ENCODE results near the gene VWA1. TPM values are rescaled to one million over a fixed set of nuclear protein-coding genes. Genes with fewer than 3 reads are reported as not detected.
A peak's percentile ranks its signal among the peaks of the same experiment; 100 is the strongest.
"Not testable (repeated sequence)": the region's sequence is repeated elsewhere in the genome, so short reads cannot be mapped to it uniquely, and the experiment has no call there.

Gene VWA1
- total RNA-seq, 4 donors from 2014 or later: 142 to 261 (median 161) TPM

DNA sequence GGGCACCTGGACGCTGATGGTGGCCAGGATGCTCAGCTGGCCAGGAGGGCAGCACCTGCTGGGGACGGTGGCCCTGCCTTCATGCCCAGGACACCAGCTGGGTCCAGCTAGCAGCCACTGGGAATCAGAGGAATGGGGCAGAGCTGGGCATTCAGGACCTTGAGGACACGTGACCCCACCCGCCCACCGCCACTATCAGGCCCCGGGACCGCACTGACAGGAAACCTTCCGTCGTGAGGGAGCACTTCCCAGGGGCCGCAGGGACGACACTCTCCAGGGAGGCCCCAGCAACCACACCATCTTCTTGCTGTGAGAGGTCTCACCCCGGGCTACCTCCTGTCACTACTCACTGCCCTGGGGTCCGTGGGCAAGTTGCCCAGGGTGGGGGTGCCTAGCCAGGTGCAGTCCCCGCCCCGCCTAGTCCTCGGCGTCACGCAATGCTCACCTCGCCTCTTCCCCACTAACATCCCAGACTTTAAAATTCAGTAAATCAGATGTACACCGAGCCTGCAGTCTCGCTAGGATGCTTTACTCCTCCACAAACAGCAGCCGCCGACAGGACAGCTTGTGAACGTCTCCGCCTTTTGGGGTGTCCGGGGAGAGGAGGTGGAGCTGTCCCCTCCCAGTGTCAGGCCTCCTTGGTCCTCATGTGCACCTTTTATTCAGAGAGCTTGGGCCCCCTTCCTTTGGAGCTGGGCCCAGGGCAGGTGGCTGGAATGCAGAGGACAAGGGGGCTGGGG is 4.9 kb downstream of the VWA1 start:
- no peak for DNase-seq (ENCODE audit: low spot score in 2 of 2)
- peak overlapping the region in 3 of 4 donors; percentile 30 to 75 (median 54) for H3K27ac ChIP-seq
- TF ChIP-seq EP300 (IDR thresholded peaks at IDR 0.05) (no peak), POLR2A (IDR thresholded peaks at IDR 0.05) (no peak)
- TF ChIP-seq, protein P1, sequence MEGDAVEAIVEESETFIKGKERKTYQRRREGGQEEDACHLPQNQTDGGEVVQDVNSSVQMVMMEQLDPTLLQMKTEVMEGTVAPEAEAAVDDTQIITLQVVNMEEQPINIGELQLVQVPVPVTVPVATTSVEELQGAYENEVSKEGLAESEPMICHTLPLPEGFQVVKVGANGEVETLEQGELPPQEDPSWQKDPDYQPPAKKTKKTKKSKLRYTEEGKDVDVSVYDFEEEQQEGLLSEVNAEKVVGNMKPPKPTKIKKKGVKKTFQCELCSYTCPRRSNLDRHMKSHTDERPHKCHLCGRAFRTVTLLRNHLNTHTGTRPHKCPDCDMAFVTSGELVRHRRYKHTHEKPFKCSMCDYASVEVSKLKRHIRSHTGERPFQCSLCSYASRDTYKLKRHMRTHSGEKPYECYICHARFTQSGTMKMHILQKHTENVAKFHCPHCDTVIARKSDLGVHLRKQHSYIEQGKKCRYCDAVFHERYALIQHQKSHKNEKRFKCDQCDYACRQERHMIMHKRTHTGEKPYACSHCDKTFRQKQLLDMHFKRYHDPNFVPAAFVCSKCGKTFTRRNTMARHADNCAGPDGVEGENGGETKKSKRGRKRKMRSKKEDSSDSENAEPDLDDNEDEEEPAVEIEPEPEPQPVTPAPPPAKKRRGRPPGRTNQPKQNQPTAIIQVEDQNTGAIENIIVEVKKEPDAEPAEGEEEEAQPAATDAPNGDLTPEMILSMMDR (IDR thresholded peaks at IDR 0.05): no peak

DNA sequence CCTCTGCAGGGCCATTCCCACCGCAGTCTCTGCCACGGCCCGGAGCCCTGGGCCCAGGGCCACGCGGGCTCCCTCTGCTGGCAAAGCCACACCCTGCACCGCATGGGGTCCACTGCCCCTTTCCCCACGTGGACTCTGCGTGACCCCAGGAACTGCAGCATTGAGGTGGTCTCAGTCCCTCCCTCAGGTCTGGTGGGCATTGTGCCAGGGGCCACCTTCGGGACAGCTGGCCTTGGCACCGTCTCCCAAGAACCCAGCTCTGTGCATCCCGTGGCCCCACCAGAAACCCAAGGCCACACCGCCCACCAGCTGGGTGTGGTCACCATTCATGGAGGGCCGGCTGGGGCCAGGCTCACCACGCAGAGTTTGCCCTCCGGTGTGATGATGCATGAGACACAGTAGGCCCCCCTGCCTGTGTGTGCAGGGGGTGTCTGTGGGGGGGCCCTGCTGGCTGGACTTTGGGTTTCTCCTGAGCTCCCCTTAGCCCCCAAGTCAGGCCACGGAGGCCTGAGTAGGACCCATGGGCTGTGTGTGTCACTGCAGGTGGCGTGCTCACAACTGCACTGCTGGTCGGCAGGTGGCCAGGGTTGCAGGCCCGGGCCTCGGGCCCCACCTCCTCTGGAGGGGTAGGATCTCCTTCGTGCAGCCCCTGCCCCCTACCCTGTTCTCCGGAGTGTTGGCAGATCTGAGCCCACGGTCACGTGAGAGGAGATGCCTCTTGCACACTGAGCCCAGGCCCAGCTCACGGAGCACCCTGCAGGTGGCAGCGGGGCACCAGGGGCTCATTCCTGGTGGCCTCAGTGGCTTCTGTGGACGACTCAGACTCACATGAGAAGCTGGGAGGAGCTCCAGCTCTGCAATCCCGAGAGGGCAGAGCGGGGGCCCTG is 5.8 kb downstream of the VWA1 start:
- peaks cover 0 to 2% of the 10 kb centered on the region in 2 donors for H3K27me3 ChIP-seq
- H3K9me3 ChIP-seq: no peaks in the 10 kb centered on the region
- H3K4me3 ChIP-seq: no peak overlapping the region
- TF ChIP-seq, protein P1 (IDR thresholded peaks at IDR 0.05): peak; percentile 92 to 95 (median 94)
- TF ChIP-seq EP300 (IDR thresholded peaks at IDR 0.05) (peak in 1 of 2 donors; percentile 51), POLR2A (IDR thresholded peaks at IDR 0.05) (no peak)
- H3K36me3 ChIP-seq: peaks cover 0 to 18% (median 0%) of the 10 kb centered on the region in 3 donors
- H3K4me1 ChIP-seq: peaks cover 0 to 57% (median 37%) of the 10 kb centered on the region in 4 donors
- 20 to 39% methylated on average over 2 to 29 of the region's 29 CpGs for WGBS, 2 donors
- peak overlapping the region in 2 of 4 donors; percentile 54 to 75 for H3K27ac ChIP-seq
- DNase-seq (ENCODE audit: low spot score in 2 of 2): no peak

More for the DNA sequence above, 4.9 kb downstream of the VWA1 start:
- Histone ChIP-seq H3K4me3 (no peak overlapping the region), H3K36me3 (peaks cover 0 to 18% (median 0%) of the 10 kb centered on the region in 3 donors), H3K9me3 (no peaks in the 10 kb centered on the region), H3K4me1 (peaks cover 0 to 62% (median 39%) of the 10 kb centered on the region in 4 donors), H3K27me3 (peaks cover 0 to 6% of the 10 kb centered on the region in 2 donors)
- WGBS, 2 donors: 73 to 74% methylated on average over 19 to 26 of the region's 26 CpGs

DNA sequence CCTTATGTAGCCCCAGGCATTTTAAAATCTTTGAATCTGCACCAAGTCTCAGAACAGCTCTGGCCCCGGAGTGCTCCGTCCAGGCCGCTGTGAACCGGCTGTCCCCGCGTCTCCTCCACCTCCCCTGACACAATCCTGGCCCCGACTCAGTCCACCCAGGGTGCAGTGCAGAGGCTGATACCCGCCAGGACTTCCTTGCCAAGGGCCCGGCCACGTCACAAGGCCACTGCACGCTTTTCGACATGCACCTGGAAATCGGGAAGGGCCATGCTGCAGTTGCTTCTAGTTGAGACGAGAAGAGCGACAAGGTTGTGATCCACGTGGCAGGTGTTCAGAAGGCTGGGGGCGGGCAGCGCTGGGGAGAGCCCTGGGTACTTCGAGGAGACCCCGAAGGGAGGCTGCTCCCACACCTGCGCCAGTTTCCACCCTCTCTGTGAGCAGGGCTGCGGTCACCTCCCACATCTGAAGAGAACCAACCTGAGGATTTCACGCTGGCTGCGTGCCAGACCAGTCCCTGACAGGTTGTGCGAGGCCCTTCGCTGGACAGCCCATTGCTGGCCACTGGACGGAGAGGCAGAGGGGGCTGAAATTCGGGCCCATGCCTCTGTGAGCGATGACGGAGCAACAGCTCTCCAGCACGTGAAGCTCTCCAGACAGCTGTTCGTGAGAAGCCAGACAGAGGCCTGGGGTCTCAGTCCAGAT is 6.7 kb downstream of the VWA1 start:
- Histone ChIP-seq H3K4me3 (no peak overlapping the region), H3K4me1 (peaks cover 0 to 47% (median 33%) of the 10 kb centered on the region in 4 donors), H3K9me3 (no peaks in the 10 kb centered on the region), H3K27ac (peak overlapping the region in 2 of 4 donors; percentile 28 to 75), H3K27me3 (no peaks in the 10 kb centered on the region), H3K36me3 (peaks cover 0 to 18% (median 0%) of the 10 kb centered on the region in 3 donors)
- TF ChIP-seq EP300 (IDR thresholded peaks at IDR 0.05): no peak
- TF ChIP-seq POLR2A (IDR thresholded peaks at IDR 0.05): no peak
- TF ChIP-seq, protein P1 (IDR thresholded peaks at IDR 0.05): no peak
- no peak for DNase-seq (ENCODE audit: low spot score in 2 of 2)
- 73 to 77% methylated on average over 27 to 31 of the region's 32 CpGs for WGBS, 2 donors

DNA sequence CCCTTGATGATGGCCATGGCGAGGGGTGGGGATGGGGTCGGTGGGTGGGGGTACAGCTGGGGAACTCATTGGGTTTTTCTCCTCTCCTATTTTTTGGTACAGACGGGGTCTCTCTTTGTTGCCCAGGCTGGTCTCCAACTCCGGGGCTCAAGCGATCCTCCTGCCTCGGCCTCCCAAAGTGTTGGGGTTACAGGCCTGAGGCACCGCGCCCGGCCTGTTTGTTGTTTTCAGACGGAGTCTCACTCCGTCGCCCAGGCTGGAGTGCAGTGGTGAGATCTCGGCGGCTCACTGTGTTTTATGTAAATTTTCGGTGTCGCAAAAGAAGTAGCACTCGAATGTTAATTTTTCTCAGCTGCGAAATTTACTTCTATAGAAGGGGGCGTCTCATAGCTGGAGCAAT is 11.1 kb downstream of the VWA1 start:
- not testable (repeated sequence) for H3K27me3 ChIP-seq; H3K4me1 ChIP-seq; H3K36me3 ChIP-seq; DNase-seq (ENCODE audit: low spot score in 2 of 2); H3K4me3 ChIP-seq; H3K9me3 ChIP-seq; H3K27ac ChIP-seq
- 87 to 93% methylated on average over 19 of the region's 19 CpGs for WGBS, 2 donors

DNA sequence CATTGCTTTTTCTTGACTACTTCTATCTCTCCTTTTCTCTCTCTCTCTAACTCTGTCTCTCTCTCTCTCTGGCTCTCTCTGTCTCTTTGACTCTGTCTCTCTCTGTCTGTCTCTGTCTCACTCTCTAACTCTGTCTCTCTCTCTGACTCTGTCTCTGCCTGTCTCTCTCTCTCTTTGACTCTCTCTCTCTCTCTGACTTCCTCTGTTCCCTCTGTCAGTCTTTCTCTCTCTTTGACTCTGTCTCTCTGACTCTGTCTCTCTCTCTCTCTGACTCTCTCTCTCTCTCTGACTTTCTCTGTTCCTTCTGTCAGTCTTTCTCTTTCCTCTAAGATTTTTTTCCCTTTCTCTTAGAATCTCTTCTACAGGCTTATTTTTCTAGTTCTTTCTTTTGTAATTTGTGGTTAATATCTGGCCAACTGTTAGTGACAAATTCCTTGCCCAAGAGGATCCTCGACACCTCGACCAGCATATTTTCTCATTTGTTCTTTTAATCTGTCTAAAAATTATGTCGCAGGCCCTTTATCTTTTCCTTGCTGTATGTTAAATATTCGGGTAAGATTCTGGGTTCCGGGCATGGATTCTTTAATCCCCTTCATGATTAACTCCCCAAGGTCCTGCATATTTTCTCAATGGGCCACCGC is 13.7 kb downstream of the VWA1 start, which contains the start of gene ATAD3C:
Gene ATAD3C, plus strand, starts transcription at position 591 of the 641 bp plus-strand sequence. CDS start 995 bp downstream, outside the sequence.
- no peaks in the 10 kb centered on the region for H3K4me1 ChIP-seq
- no peak for TF ChIP-seq POLR2A (IDR thresholded peaks at IDR 0.05)
- TF ChIP-seq EP300 (IDR thresholded peaks at IDR 0.05): no peak
- 80 to 91% methylated on average over 6 of the region's 6 CpGs for WGBS, 2 donors

DNA sequence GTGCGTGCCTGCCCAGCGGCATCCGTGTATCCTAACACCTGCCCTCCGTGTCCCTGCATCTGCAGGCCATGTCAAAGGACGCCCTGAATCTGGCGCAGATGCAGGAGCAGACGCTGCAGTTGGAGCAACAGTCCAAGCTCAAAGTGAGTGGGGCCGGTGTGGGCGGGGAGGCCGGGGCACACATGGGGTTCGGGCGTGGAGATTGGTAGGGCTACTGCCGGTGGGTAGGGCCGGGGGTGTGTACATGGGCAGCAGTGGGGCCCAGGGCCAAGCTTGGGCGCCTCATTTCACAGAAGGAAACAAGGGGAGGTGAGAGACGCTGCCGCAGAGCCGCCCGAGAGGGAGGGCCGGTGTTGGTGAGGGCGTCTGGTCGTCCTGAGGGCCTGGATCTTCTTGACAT is 15.1 kb downstream of the VWA1 start:
- H3K36me3 ChIP-seq; H3K4me1 ChIP-seq; H3K9me3 ChIP-seq; H3K27ac ChIP-seq; H3K27me3 ChIP-seq; H3K4me3 ChIP-seq; DNase-seq (ENCODE audit: low spot score in 2 of 2): not testable (repeated sequence)
- 83 to 84% methylated on average over 22 of the region's 22 CpGs for WGBS, 2 donors

More for the DNA sequence above, 13.7 kb downstream of the VWA1 start, which contains the start of gene ATAD3C:
- Histone ChIP-seq H3K4me3 (no peak within 1 kb of the TSS), H3K27me3 (no peaks in the 10 kb centered on the region), H3K36me3 (no peaks in the 10 kb centered on the region), H3K27ac (no peak within 1 kb of the TSS), H3K9me3 (no peaks in the 10 kb centered on the region)
- DNase-seq (ENCODE audit: low spot score in 2 of 2): no peak

Measured in tibial nerve (tissue), 4 donors.